GM19351 (cell line): ENCODE data around the gene MEI1.

Experiments used
- ATAC-seq: cut with Tn5 transposase; IDR thresholded peaks from one replicate; pipeline ENCODE4 v1.9.1; 2021; ENCODE audit warnings: mild to moderate bottlenecking, moderate library complexity; ENCODE audit not compliant: unreplicated experiment

MEI1 gene

GRCh38 chr22:41838842-41839618 is 139.7 kb downstream of the MEI1 start:
- no peak for ATAC-seq

GRCh38 chr22:41840216-41840615 is 140.9 kb downstream of the MEI1 start:
- ATAC-seq, result no peak

DNA sequence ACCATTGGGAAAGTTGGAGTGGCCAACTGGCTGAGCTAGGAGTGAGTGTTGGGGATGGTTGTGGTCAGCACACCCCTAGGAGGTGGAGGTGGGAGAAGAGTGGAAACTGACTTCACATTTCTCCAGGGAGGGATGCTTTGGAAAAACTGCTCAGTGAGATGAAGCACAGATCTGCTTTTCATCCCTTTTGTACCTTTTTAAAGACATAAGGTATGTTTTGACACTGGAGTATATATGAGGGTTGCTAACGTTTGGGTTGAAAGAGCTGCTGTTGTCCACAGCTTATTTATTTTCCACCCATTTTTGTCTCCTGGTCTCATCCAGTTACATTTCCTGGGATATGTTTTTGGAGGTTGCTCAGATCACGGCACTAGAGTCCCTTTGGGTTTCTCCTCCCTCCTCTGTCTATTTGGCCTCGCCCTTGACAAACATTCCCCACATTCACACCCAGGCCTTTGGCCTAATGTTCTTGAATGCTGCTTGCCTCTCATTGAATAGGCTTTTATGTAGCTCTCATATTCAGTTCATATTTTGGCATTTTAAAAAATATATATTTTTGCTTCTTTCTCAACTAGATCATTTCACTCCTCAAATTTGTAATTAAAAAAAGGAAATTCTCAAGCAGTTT is 141.9 kb downstream of the MEI1 start:
- ATAC-seq, result no peak

DNA sequence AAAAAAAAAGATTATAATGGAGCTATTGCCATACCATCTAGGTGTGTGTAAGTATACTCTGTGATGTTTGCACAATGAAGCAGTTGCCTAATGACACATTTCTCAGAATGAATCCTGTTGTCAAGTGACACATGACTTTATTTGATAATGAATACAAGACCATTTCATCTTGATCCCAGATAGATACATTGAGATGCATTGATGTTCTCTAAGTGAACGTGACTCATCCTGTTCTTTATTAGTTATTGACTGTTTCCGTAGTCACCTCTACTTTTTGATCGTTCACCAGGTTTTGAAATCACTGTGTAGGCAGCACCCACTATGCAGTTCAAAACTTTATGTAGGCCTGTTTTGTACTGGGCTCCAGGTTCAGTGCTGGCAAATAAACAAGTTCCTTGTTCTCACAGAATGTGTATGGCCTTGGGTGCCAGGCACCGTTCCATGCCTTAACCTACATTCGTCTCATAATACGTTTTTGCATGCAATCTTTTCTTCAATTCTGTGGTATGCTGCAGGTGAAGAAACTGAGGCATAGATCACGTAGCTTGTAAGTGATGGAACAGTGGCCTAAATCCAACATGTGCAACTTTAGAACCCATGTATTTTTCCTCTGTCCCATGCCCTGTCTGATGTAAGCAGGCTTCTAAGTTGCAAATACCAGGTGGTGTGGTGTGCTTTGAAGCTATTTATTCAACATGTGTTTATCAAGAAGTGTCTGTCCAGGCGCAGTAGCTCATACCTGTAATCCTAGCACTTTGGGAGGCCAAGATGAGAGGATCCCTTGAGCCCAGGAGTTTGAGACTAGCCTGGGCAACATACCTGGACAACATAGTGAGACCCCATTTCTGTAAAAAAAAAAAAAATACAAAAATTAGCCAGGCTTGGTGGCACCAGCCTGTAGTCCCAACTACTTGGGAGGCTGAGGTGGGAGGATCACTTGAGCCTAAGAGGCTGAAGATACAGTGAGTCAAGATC is 144.0 kb downstream of the MEI1 start:
- ATAC-seq, result no peak

DNA sequence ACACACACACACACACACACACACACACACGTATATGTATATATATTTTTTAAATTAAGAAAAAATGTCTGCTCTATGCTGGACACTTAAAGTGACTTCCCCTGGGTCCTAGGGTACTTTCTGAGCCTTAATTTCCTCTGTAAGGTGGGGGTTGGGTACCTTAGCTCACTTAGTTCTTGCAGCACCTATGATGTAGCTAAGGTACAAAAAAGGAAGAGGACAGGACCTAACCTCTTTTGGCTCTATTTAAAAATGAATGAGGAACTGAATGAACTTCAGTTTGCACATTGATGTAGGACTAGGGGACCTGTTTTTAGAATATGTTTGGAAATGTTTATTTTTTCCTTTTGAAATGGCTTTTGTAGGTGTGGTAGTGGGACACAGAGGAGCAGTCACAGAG is 144.7 kb downstream of the MEI1 start:
- ATAC-seq, result no peak

GRCh38 chr22:41844513-41844912 is 145.2 kb downstream of the MEI1 start:
- no peak for ATAC-seq

- ATAC-seq, result no peak
These were observed 146.3 kb downstream of the MEI1 start for GRCh38 chr22:41845380-41846267.

DNA sequence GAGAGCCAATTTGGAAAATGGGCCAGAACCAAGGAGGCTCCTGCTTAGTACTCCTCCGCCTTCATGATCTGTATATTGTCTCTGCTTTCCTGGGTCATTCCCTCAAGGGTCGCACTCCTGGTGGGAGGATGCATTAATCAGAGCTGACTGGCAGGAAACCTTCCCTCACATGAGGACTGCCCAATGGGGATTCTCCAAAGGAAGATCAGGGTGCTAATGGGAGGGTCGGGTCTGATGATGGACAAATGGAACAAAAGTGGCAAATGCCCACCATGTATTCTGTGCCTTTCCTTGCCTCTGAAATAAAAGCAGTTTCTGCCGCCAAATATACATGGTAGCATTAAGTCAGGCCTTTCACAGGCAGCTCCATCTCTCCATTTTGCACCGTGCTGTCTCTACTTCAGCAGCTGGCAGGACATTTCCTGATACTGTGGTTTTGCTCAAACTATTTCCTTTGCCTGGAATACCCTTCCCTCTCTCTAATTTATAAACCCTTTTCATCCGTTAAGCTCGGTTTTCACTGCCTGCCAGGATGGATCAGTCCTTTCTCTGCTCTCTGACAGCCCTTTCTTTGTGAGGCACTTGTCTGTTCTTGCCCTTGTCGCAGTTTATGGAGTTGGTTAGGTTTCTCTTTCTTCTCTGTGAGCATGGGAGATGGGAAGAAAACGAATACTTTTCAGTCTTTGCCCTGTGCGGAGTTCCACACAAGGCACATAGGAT is 147.1 kb downstream of the MEI1 start:
- ATAC-seq, result no peak

DNA sequence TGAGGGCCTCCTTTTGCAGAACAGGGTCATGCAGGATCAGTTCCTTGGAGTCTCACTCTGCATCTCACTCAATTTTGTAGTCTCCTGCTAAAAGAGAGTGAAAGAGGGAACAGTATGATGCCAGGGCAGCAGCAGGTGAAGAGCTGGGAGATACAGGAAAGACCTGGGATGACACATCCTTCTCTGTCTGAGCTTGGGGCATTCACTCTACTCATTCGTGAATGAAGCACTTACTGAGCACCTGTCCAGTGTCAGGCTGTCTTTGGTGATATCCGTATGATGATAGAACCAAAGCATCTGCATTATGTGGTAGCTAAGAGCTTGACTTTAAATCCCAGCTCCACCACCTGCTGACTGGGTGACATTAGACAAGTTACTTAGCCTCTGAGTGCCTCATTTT is 148.0 kb downstream of the MEI1 start:
- no peak for ATAC-seq

DNA sequence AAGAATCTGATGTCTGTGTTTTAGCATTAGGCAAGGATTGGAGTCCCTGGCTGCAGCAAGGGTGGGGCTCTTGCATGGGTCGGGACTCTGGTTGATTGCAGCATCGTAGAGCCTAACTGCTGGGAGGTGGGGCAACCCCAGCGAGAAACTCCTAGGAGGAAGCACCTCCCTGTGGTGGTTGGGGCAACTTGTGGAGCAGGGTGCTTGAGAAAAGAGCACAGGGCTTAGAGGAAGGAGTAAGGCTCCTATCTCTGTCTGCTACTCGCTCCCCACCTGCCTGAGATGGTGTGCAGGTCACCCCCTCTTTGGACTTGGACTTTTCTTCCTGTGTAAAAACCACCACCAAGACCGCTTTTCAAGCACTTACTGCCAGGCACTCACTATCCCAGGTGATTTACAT is 149.2 kb downstream of the MEI1 start:
- no peak for ATAC-seq
